Amniotic epithelial cell (primary cell): ENCODE data around the gene TAGAP.

Source experiments
- DNase-seq: peaks from one replicate; pipeline ENCODE4 v3.0.0-alpha.2; 2010; ENCODE audit warnings: low read depth

TAGAP gene

DNA sequence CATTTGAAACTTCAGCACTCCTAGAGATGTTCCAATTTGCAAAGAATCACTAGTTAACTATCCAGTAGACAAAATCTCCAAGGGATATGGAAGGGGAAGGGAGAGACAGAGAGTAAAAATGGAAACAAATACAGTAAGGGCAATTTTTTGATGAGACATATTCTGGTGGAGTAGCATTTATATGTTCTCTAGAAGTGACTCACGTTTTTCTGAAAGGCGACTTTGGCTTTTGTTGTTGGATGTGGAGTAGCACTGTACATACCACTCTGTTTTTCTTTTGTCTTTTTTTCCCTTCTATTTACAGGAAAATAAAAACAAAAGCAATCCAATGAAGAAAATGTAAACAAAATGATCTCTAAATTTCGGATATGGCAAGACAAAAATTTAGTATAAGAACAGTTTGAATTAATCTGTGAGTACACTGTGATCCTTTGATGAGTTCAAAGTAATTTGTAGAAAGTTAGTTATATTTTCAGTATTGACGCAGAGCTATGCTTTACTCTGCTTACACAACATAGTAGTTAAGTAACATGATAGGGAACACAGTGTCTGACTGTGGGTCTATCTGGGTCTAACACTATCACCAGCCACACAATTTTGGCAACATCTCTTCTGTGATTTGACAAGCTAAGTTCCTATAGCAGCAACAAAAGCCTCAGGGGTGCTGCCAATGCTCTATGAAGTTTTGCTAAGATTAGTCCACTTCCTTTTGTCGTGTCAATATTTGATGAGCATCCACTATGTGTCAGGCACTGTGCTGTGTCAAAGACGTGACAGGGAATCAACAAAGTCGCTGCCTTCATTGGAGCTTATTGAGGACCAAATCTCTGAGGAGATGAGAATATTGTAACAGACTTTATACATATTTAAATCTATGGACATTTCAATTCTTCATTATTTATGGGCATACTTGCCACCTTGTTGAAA is 27.3 kb upstream of the TAGAP start:
- DNase-seq, result no peak

DNA sequence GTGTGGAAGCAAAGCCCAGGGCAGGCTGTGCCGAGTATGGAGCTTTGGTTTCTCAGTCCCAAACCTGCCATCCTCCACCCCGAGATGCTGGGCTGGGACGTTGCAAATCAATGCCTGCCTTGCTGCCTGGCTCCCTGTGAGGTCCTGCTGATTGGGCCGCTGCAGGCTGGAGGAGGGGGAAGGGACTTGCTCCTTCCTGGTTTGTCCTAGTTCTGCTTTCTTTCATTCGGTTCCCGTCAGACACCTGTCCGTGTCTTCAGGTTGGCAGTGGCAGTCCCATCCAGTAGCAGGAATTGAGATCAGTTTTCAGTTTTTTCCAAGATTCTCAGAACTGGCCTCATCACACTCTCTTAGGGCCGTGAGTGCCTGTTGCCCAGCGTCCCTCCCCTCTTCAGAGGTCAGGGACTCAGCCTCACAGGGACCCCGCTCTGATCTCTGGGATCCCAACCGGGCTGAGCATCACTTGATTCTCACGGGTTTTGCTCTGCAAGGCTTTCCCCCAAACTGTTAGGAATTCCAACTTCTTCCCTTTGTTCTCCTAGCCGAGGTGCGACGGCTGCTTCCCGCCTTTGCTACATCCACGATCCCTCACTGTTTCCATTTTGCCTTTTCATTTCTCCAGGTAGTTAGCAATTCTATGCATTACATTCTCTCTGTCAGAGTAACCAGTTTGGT is 24.2 kb upstream of the TAGAP start:
- DNase-seq, result no peak

DNA sequence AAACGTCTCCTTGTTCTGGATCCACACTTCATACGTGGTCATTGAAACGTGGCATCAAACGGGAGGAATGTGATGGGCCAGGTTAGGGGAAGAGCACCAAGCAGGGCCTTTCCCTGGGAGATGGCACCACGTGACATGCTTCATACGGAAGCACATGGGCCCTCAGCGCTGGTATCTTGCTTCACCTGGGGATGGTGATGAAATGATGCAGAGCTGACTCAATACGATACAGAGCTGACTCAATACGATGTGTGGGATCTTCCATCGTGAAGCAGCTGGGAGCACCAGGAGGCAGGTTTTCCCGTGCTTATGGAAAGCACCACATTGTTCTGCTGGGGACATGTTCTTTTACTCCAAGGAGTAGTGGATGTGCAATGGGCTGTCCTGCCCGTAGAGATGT is 22.5 kb upstream of the TAGAP start:
- no peak for DNase-seq

DNA sequence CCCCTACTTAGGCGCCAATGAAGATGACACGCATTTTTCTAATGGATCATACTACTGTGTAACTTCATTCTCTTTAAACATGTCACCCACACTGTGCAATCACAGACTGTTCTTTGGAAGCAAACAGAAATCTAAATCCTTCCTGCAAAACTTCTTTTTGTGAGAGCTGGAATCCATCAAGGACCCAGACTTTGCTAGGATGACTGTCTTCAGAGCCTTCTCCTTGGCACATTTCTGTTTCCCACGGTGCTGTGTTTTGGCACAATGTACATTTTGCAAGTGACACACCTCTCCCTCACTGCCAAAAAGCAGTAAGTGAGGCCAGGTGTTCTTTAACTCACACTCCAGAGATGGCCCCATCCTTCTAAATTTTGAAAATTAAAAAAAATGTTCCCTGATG is 21.7 kb upstream of the TAGAP start:
- DNase-seq, result no peak

DNA sequence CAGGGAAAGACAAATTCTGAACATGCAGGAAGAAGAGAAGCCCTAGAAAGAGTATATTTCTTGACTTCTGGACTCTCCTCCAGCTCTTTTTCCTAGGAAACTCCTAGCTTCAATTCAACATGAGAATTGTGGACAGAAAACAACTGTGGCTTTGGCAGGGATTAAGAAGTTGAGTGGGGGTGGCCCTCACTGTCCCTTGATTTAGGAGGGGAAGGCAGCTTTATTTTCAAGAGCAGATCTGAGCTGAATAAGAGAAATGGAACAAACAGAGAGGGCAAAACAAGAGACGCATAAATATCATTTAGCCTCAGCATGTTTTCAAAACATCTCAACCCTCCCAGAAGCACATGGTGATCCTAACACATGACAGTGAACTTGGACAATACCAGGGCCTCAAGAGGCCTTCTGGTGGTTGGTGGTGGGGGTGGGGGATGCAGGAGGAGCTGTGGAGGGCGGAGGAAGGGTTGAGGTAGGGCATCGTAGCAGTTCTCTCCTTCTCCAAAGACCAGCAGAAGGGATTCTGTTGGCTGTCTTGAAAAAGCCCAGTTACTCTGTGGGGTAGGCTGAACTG is 21.1 kb upstream of the TAGAP start:
- no peak for DNase-seq

DNA sequence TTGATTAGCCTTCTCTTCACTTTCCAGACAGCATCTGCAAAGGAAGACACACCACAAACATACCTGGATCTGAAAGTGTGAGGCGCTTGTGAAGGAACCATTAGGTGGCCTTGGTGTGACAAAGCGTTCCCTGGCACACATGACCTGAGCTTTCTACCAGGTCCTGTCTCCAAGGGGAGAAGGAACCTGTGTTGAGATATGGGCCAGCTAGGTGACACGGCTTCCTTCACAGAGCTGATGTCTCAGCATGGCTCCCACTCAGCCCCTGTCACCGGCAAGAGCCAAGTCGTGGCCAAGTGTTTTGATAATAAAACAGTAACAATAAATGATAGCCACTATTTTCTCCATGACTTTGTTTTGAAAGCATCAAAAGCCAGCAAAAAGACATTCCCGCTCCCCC is 20.3 kb upstream of the TAGAP start:
- no peak for DNase-seq

DNA sequence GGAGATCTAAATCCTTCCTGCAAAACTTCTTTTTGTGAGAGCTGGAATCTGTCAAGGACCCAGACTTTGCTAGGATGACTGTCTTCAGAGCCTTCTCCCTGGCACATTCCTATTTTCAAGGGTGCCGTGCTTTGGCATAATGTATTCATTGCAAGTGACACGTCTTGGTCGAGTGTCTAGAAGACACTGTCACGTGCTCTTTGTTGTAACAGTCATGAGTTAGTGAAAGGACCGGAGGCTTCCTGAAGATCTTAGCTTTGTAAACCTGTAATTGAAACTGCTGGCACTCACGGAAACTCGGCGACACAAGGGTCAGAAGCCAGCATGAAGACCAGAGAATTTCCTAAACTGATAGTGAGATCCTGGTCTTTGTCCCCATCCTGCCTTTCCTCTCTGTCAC is 19.7 kb upstream of the TAGAP start:
- no peak for DNase-seq

DNA sequence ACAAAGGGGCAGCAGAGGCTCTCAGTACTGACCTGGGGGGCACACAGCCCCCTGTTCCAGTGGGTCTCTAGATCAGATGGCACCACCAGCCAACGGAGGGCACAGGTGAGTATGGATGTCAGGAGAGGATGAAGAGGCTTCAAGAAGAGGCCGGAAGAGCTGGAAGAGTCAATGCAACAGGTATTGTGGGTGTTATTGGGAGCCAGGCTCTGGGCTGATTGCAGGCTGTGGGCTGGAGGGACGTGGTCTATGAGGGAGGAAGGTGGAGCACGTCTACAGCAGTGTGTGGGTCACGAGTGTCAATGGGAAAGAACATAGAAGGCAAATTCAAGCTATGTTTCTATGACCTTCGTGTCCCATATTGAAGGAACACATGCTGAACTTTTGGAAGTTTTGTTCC is 18.8 kb upstream of the TAGAP start:
- DNase-seq, result no peak

DNA sequence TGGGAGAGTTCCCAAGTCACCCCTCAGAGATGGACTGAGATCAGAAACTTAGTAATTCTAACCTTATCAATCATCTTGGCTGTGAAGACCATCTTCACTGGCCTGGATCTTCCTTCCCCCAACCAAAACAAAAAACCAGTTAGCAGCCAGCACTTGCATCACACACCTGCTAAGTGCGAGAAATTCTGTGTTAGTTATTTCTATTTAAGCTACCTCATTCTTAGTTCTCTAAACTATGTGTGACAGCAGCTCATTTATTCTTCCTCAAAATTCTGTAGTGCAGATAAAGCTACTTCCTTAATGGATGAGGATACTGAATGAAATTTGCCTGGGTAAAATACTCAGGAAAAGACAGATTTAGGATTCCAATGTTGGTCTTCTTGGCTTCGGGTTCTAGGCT is 18.2 kb upstream of the TAGAP start:
- no peak for DNase-seq

DNA sequence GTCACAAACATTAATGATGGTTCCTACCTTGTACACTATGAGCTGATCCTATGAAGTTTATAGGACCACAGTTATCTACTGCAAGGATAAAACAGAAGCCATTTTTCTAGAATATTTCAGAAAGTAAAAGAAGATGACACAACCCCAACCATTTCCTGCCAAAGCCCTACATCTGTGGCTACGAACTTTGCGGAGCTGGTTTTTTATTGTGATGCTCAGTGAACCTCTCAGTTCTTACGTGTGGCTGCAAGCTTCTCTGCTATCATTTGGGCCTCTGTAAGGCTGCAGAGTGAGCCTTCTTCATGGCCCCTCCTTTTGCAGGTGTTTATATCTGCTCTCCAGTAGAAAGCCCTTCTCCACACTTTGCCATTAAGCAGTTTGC is 17.8 kb upstream of the TAGAP start:
- no peak for DNase-seq

DNA sequence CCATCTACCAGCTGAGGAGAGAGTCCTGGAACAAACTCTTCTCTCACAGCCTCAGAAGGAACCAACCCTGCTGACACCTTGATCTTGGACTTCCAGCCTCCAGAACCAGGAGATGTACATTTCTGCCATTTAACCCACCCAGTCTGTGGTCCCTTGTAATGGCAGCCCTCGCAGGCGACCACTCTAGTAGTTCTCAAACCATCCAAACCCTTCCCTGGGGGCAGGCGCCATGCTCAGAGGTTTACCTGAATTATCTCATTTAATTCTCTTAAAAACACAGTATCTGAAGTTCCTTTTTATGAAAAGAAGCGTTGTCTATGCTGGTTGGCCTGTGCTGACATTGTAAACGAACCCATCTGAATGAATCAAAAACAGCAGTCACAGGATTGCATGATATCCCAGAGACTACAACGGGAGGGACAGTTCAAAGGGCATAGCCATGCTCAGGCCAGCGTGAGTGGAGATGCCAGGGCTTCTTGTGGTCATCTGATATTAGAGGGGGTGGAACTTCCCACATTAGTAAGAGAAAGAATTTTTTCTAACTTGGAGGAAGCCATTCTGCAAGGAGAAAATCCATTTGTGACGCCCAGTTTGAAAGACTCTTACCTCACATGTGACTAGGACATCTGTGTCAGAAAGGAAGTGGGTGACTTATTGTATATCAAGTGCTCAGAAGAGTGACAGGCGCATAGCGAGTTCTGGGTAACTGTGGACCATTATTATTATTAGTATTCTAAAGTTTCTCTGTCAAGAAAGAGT is 17.2 kb upstream of the TAGAP start:
- no peak for DNase-seq

DNA sequence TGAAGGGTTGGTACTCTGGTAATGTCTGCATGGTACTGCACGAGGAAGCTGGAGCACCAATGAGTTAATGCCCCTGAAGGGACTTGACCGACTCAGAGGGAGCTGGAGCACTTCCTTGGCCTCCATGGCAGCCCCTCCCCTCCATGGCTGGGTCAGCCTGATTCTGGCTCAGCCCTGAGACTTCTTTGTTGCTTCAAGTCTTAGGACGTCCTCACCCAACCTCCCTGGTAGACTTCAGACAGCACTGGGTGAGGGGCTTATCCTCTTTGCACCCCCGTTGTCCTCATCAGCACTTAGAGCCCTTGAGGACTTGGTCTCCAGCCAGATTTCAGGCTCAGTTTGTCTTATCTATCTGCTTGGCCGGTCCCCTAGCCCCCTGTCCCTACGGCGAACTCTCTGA is 16.4 kb upstream of the TAGAP start:
- DNase-seq, result no peak

DNA sequence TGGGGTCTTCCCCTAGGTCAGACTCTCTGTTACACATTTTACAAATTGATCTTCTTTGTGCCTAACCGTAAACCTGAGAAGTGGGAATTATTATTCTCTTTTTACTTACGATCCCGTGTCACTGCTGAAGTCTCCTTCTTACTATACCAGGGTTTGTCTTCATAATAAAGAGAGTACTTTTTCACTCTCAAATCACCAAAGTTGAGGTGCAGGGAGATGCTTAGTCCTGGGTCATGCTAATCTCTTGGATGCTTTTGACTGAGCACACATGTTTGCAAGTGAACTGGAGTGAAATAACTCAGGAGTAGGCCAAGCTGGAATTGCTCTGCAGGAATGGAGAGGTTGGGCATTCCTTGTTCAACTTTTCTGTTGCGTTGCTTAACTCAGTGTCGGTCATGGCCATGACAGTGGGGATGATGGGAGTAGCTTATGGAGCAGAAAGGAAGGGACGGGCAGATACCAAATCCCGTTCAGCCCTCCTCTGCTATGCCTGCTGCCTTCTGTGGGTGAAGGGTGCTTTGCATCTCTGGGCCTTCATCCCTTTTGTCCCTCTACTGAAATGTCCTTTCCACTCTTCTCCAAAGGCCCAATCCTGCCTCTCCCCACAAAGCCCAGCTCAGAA is 15.2 kb upstream of the TAGAP start:
- DNase-seq, result no peak

DNA sequence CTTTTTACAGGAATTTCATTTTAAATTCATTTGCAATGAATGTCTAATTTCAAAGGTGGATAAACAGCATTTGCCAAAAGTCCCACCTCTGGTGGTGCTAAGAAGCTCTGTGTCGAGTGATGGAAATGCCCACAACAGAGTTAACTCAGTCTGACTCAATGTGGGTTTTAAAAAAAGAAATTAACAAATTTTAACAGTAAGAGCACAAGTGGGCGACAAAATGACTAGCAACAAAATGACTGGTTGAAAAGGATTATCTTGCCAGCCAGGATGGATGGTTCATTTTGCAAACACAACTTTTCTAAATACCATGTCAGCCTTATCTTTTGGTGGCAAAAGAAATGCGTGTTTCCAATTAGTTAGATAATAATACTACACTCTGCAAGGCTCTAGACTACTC is 14.3 kb upstream of the TAGAP start:
- DNase-seq, result no peak

DNA sequence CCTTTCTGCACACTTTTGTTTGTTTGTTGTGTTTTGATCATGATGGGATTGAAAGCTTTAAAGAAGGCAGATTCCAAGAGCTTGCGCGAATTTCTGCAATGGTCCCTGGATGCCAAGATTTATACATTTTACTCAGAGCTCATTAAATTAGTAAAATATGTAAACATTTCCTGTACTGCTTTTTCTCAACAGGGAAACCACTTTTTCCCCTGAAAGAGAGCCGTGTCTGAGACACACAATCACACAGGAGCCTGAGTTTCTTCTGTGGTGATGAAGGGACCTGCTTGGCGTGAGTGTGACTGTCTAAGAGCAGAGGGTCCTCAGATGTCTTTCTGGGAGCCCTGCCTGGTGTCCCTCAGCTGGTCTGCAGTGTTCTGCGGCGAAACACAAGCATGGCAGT is 12.1 kb upstream of the TAGAP start:
- DNase-seq, result no peak

DNA sequence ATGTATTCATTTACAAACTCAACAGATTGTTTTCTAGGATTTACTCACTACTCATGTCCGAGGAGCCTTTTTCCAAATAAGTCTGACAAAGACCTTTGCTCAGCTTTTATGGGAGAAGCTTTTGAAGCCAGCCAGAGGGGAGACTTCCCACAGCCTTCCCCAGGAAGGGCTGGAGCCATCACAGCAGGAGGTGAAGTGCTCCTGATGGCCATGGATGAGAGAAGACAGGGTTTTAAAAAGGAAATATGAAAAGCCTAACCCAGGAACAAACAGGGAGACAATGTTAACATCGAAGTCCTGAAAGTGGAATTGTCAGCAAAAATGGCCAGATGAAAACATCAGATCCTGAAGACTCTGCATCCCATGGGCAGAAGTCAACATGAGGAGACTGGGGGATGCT is 11.6 kb upstream of the TAGAP start:
- DNase-seq, result no peak

DNA sequence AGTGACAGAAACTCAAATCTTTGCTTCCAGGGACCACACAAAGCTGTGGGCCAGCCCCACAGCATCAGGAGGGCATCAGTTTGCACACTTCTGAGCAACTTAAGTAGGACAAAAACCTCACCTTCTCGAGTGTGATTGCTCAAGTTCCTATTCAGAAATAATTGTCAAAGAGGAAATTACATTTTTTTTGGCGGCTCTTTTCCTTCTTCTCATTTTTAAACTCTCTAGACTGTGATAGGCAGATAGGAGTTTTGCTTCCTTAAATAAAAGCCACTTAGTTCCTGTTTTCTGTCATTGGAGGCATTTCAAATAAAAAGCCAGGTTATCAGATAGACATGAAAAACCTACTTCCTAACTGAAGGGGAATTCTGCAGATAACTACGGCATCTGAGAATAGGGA is 11.2 kb upstream of the TAGAP start:
- DNase-seq, result no peak

DNA sequence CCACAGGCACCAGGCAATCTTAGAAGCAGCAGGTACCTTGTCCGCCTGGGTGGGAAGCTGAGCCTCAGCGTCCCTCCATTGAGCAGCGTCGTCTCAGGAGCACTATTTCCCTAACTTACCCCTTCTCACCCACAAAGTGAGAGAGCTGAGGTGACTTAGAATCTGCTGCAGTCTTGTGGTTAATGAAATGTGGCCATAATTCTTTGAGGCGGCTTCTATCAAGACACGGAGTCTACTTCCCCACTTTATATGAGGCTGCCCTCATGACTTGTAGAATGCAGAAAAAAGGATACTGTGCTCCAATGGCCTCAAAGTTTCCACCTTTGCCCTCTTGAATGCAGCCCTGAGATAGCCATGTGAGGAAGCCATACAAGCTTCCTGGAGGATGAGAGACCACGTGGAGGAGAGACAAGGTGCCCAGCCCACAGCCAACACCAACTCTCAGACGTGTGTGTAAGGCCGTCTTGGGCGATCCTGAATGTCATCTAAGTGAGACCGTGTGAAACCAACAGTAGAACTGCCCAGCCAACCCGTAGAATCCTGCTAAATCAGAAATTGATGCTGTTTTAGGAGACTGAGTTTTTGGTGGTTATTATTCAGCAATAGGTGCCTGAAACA is 9.1 kb upstream of the TAGAP start:
- no peak for DNase-seq

DNA sequence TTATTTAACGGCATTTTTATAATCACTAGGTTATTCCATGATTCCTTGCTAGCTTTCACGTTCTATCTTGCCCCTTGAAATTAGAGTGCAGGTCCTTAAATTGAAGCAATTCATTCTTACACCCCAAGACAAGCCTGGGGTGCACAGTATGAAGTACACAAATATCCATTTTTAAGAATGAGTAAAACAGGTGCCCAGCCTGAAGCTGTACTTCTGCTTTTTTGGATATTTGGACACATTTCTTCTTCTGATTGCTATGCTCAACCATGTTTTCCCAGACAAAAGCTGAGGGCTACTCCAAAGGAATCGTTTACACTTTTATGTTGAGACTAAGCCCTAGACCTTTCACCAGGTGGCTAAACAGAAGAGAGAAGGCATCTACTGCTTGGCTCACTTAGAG is 7.9 kb upstream of the TAGAP start:
- no peak for DNase-seq

DNA sequence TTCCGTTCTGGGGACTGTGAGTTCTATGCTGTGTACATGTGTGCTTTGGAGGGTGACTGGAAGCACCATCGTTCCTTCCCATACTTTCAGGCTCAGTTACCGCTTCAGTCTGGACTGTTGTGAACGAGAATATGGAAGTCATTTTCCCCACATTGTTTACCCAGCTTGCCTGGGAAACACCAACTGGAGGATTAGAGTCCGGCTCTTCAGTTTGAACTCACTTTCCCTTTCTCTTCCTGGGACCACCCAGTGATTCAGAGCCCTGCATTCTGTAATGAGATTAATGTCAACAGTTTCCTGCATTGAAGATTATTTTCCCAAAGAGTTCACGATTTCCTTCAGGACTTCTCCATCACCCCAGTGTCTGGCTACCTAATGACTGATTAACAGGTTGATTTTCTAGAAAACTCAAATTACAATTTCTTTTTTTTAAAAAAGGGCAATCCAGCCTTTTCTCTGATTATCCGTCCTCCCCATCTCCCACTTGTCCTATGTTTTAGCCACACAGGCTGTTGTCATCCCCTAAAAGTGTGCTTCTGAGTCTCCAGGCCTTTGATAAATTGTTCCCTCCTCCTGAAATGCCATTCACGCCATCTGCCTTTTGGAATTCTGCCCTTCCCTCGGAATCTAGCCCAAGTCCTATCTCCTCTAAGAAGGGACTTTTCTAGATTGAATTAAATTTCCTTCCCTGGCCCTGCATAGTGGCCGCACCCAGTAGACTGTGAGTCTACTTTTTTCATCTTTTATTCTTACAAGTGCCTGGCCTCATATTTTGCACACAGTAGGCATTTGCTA is 3.3 kb upstream of the TAGAP start:
- no peak for DNase-seq

DNA sequence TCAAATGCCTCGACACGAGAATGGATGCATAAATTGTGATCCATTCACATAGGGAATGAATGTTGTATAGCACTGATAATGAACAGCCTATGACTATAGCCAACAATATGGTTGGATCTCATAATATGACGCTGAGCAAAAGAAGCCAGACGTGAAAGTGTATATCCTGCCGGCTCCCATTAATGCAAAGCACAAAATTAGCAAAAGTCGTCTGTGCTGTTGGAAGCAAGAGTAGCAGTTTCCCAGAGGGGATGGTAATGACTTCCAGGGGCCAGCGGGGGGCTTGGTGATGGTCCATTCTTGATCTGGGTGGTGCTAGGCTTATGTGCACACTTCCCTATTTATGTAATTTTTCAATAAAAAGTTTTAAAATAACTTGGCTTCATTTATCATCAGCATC is 1.0 kb upstream of the TAGAP start:
- DNase-seq, result no peak
